ENCODE measurements around the gene UPF3A. TPM values are rescaled to one million over a fixed set of nuclear protein-coding genes. Genes with fewer than 3 reads are reported as not detected.

Gene UPF3A
- total and polyA plus RNA-seq, 9 of the 15 experiments (the other 6 are each of a cell fraction or from before 2014, with no cell fraction given): 15.6 to 76.5 (median 40.9) TPM

DNA sequence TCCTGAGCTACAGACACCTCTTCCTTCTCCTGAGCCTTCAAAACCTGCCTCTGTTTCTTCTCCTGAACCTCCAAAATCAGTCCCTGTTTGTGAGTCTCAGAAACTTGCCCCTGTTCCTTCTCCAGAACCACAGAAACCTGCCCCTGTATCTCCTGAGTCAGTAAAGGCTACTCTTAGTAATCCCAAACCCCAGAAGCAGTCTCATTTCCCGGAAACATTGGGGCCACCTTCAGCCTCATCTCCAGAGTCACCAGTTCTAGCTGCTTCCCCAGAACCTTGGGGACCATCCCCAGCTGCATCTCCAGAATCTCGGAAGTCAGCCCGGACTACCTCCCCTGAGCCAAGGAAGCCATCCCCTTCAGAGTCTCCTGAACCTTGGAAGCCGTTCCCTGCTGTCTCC lies 42.9 kb downstream of the UPF3A start:
- ATAC-seq (no peak), FAIRE-seq (no peak), DNase-seq (ENCODE audit: extremely low read depth in 1 of 4, low spot score in 3 of 4) (no peak)
- TF ChIP-seq ZKSCAN8 (CRISPR knock-in tag; IDR thresholded peaks at IDR 0.05) (no peak), ZNF431 (CRISPR knock-in tag; IDR thresholded peaks at IDR 0.05) (no peak), DMBX1 (CRISPR knock-in tag; IDR thresholded peaks at IDR 0.05; ENCODE audit: borderline replicate concordance) (no peak), ZNF830 (CRISPR knock-in tag; IDR thresholded peaks at IDR 0.05) (no peak), NCOA4 (IDR thresholded peaks at IDR 0.05; ENCODE audit: partially characterized antibody) (no peak), MEF2A (IDR thresholded peaks at IDR 0.05; ENCODE audit: control insufficient read depth, low read depth, low read length) (no peak), TAL1 (IDR thresholded peaks at IDR 0.05) (no peak), ZNF408 (CRISPR knock-in tag; IDR thresholded peaks at IDR 0.05; ENCODE audit: low read depth) (no peak), MED1 (CRISPR knock-in tag; IDR thresholded peaks at IDR 0.05; ENCODE audit: borderline replicate concordance) (no peak), NBN (IDR thresholded peaks at IDR 0.05; ENCODE audit: low read depth) (no peak), POLR2A (conservative IDR thresholded peaks at IDR 0.05) (no peak), CBFA2T2 (conservative IDR thresholded peaks at IDR 0.05) (no peak), RCOR1 (IDR thresholded peaks at IDR 0.05; ENCODE audit: borderline replicate concordance in 1 of 2, low read depth in 2 of 2, low read length in 2 of 2) (no peak), GABPB1 (CRISPR knock-in tag; IDR thresholded peaks at IDR 0.05) (no peak), ZNF699 (CRISPR knock-in tag; IDR thresholded peaks at IDR 0.05; ENCODE audit: insufficient replicate concordance) (no peak), PHF20 (IDR thresholded peaks at IDR 0.05; ENCODE audit: partially characterized antibody) (no peak)
- TF ChIP-seq, protein P1, sequence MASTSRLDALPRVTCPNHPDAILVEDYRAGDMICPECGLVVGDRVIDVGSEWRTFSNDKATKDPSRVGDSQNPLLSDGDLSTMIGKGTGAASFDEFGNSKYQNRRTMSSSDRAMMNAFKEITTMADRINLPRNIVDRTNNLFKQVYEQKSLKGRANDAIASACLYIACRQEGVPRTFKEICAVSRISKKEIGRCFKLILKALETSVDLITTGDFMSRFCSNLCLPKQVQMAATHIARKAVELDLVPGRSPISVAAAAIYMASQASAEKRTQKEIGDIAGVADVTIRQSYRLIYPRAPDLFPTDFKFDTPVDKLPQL (IDR thresholded peaks at IDR 0.05; ENCODE audit: extremely low read depth, insufficient read length): no peak
- ChIA-PET CTCF (ENCODE audit: low intra/inter-chr PET ratio) (no interaction called here), POLR2A (interaction anchor here (1.3 to 2.5 kb wide), 2 partner anchors 17 to 43 kb away, joined by 6 to 9 read pairs; partner anchors contain the start of gene UPF3A)
- Histone ChIP-seq H3K9me1 (ENCODE audit: control insufficient read depth, insufficient read depth, low read length) (peaks cover 5% of the 10 kb centered on the region), H3K4me2 (ENCODE audit: insufficient read depth, low read length) (no peak overlapping the region), H4K20me1 (replicated peaks; ENCODE audit: control insufficient read depth, insufficient read depth, low read length) (peaks cover 10% of the 10 kb centered on the region; the same call in 1 of the 2 replicates), H3K4me1 (replicated peaks in 1 of 2; ENCODE audit: control insufficient read depth in 2 of 2, insufficient read depth in 2 of 2, low read length in 2 of 2) (peaks cover 8 to 11% of the 10 kb centered on the region in 2 experiments; a peak in 4 of 5 replicates), H3K27ac (ENCODE audit: extremely low read depth, low read depth, low read length) (no peak overlapping the region), H3K9me3 (replicated peaks; ENCODE audit: control insufficient read depth, insufficient read depth, low read depth, low read length) (no peaks in the 10 kb centered on the region), H3K9ac (ENCODE audit: insufficient read depth in 1 of 2, low read depth in 2 of 2, low read length in 2 of 2) (no peak overlapping the region), H2AFZ (ENCODE audit: low read depth, low read length) (no peak overlapping the region), H3K27me3 (ENCODE audit: control insufficient read depth in 2 of 2, insufficient read depth in 2 of 2, low read length in 2 of 2) (no peaks in the 10 kb centered on the region), H3K36me3 (ENCODE audit: control insufficient read depth, insufficient read depth, low read length) (peaks cover 71% of the 10 kb centered on the region), H3K79me2 (ENCODE audit: control insufficient read depth, insufficient read depth, low read length) (peaks cover 46% of the 10 kb centered on the region), H3K4me3 (no peak overlapping the region)
- 100% methylated on average over 2 of the region's 4 CpGs for WGBS (ENCODE audit: insufficient coverage, low coverage, missing lambda C conversion rate)
- no TSS peak for BruUV-seq (replicated peaks)
- in situ Hi-C loops (cut with MboI): no loop called here
- intact Hi-C loops (cut with micrococcal nuclease): no loop called here

Data from K562 (cell line).